Spleen (tissue), 7 donors: ENCODE results near the gene PRKCH.

Experiments
- POLR2AphosphoS5 ChIP-seq, 3 donors: sonication (generic); formaldehyde crosslinking; IDR thresholded peaks; one replicate each; pipeline ENCODE4 v1.5.1; 2017; ENCODE audit warnings: antibody characterized with exemption in 3 of 3
- TF ChIP-seq, protein P1 (sequence below), 11 experiments: fragments of 200-600 bp in 7 of 11; fragments of 450-650 bp in 4 of 11; sonication (generic) in 4 of 11; IDR thresholded peaks in 8 of 11; conservative IDR thresholded peaks in 3 of 11; 1 replicate in 7 of 11; 2 replicates in 4 of 11; pipeline versions ENCODE4 v1.4.0 to v1.8.0; 2016 to 2021; ENCODE audit warnings: antibody characterized with exemption in 11 of 11, inconsistent platforms in 4 of 11, mild to moderate bottlenecking in 1 of 11
- donor health status: DM: no; HTN: no; CAD: no; lungs with moderate emphysema.
- donor health status: DM: no; HTN: no; CAD: no.
- donor health status: DM: no; HTN: no; CAD: no.

GRCh38 chr14:61328626-61329262 lies 7.4 kb downstream of the PRKCH start:
- no peak for TF ChIP-seq POLR2AphosphoS5 (IDR thresholded peaks at IDR 0.05)
- TF ChIP-seq, protein P1, sequence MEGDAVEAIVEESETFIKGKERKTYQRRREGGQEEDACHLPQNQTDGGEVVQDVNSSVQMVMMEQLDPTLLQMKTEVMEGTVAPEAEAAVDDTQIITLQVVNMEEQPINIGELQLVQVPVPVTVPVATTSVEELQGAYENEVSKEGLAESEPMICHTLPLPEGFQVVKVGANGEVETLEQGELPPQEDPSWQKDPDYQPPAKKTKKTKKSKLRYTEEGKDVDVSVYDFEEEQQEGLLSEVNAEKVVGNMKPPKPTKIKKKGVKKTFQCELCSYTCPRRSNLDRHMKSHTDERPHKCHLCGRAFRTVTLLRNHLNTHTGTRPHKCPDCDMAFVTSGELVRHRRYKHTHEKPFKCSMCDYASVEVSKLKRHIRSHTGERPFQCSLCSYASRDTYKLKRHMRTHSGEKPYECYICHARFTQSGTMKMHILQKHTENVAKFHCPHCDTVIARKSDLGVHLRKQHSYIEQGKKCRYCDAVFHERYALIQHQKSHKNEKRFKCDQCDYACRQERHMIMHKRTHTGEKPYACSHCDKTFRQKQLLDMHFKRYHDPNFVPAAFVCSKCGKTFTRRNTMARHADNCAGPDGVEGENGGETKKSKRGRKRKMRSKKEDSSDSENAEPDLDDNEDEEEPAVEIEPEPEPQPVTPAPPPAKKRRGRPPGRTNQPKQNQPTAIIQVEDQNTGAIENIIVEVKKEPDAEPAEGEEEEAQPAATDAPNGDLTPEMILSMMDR (IDR thresholded peaks at IDR 0.05 in 8 of 11, conservative IDR thresholded peaks at IDR 0.05 in 3 of 11) = no peak
